Inflammatory macrophage treated with lipopolysaccharide for 1 hour (primary cell): ENCODE measurements around the gene YLPM1.

Source experiments
- DNase-seq, 2 donors: peaks; one replicate each; pipeline ENCODE4 v3.0.0-alpha.2; 2020 to 2022

YLPM1 gene

DNA sequence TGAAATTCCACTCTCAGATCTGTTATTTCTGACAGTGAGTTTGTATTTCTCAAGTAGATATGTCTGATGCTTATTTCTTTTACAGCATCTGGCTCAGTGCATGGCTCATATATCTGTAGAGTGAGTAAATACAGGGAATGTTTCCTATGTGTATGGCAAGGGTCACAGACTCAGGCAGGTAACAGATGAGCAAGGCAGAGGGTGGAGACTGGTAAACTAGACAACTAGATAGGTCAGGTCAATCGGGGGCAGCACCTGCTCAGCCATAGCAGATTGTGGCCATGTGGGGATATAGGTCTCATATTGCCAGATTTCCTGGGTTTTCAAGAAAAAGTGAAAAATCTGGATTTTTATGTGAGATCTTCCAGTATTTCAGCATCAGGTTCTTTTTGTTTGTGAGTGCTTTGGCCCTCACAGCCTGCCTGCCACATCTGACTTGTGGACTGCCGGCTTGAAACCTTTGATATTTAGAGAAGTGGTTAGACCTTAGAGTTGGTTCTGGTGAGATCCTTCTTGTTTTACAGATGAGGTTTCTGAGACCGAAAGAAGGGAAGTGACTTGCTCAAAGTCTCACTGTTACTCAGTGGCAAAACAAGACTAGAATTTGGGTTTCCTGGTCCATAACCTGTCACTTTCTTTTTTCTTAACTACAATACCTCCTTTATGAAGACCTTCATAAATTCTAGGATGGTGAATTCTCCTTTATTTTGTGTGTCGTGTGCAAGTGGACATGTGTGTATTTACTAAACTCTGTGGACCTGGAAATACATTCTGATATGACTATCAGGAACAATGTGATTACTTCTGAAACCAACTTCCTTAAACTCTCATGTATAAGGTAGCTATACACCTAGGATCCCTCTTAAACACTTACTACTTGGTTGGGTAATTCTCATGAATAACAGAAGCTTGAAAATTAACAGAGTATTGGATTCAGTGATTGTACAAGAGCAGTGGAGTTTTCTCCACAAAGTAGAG is 78.4 kb downstream of the YLPM1 start:
- peak; percentile 52 to 74 for DNase-seq

DNA sequence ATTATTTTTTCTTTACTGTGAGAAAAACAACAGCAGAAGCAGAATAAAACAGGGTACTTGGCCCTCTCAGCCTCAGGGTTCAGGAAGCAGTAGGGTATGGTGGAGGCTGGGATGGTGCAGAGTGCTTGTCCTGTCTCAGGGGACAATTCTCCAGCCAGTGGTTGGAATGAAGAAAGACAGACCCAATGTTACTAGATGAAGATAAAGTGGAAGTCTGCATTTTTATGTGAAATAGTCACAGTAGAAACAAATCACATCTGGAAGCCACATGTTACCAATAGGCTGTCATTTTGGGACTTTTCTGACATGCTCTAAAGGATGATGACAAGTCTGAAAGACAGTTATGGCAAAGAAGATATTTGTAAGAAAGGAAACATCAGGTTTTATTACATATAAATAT is 80.5 kb downstream of the YLPM1 start:
- DNase-seq: no peak

DNA sequence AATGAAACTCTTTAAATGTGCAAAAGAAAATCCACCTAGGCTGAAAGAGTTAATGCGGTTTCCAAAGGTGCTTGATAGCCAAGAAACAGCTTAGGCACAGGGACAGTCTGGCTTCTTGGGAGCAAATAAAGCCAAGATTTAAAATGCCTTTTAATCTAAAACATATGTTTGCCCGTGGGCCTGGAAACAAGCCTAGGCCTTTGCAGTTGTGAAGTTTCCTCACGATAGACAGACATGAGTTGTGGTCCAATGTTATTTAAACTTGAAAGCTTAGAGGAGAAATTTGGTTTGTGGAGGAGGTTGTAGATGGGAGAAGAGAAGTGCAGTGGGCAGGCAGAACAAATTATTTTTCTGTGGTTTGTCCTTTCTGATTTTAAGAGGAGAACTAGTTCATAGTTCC is 83.1 kb downstream of the YLPM1 start:
- no peak for DNase-seq

DNA sequence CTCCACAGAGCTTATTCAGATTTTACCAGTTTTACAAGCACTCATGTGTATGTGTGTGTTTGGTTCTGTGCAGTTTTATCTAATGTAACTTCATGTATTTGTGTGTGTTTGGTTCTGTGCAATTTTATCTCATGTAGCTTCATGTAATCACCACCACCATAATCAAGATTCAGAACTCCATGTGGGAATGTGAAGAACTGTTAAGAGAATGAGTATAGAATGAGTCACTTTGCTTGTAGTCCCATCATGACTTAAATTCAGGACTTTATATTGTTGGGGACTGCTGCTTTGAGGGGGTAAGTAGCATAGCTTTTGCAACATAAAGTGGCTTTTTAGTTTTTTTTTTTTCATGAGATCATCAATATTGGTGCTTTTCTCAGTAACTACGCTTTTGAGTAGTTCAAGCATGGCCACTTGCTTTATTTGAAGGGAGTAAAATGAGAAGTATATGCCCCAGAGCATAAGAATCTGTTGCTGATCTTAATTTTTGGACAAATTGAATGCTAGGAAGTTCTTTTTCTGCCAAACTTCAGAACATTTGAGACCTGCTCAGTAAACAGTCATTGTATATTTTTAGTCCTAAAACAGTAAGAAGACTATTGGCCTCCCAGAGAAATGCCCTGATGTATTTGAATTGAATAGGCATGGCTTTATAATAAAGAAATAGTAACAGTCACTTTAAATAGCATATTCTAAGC is 84.0 kb downstream of the YLPM1 start:
- DNase-seq: no peak

DNA sequence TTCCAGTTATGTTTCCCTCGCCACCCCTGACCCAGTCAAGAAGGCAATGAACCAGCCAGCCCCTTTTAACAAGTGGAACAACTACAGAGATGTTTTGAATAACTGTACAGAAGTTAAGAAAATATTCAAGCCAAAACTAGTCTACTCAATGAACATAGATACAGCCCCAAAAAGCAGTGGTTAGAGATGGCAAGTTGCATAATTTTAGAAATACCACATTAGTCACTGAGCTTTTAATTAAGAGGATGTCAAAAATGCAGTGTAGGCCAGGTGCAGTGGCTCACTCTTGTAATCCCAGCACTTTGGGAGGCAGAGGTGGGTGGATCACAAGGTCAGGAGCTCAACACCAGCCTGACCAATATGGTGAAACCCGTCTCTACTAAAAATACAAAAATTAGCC is 85.7 kb downstream of the YLPM1 start:
- DNase-seq: peak; percentile 20 to 34

DNA sequence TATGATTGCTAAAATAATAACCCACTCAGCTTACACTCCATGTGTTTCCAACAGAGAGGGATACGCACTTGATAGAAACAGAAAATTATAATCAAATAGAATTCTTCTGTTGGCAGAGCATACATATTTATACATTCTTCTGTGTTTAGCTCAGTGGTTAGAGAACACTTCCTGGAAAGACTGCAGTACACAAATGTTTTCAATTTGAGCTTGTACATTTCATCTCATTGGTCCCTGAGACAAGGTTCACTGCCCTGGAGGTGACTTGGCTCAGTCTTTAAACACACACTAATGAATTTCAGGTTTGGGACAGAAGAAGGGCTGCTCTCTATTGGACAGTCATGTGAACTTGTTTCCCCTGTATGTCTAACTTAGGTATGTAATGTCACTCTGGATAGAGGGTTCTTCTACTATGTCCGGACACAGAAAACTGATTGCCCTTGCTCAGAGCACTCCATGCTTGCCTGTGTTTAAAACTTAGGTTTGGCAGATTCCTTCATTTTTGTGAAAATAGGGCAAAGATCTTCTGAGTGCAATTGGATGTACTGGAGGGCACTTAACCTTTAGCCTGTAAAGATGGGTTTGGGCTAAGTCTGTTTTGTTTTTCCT is 89.9 kb downstream of the YLPM1 start:
- DNase-seq: no peak

DNA sequence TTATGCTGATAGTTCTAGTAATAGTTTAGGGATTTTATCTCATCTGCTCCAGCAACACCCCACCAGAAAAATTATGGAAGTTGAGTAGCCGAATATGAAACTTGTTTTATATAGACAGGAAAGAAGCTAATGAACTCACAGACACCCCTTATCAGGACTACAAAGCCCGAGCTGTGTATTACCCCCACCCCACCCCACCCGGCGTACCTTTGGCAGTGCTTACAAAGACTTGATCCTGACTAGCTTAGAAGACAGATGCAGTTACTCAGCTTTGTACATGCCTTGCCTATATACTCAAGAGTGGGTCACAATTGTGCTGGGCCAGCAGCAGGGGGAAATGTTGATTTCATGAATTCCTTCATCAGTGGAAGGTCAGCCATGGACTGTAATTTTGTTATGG is 90.5 kb downstream of the YLPM1 start:
- no peak for DNase-seq

DNA sequence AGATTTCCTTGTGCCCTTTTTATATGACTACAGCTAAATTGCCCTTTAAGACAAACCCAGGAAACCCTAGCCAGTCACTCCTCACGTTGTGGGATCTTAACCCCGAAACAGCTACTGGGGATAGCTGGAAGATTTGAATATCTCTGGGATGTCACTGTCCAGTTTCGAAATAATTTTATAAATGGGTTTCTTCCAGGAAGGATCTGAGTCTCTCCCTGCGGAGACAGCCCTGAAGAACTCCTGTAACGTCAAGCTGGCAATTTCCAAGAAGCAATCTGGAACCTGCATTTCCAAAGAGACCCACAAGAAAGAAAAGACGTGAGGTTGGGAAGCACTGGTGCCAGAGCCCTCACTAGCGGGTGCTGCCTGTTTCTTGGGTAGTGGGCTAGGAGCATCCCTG is 91.9 kb downstream of the YLPM1 start:
- DNase-seq: no peak

DNA sequence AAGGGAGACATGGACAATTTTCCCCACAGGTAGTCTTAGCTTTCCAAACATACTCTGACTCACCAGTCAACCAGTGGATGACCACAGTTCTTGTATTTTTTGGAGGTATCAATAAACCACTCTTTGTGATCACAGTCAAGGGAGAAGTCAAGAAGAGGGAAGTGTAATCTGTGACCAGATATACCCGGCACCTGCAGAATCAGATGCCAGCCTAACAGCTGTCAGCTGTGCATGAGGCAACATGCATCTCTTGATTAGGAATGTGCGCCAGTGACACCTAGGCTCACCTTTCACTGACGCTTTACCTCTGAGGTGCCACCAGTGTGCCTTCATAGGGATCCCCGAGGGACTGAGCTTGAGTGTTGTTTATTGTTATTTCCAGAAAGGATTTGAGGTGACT is 92.8 kb downstream of the YLPM1 start:
- DNase-seq: no peak

DNA sequence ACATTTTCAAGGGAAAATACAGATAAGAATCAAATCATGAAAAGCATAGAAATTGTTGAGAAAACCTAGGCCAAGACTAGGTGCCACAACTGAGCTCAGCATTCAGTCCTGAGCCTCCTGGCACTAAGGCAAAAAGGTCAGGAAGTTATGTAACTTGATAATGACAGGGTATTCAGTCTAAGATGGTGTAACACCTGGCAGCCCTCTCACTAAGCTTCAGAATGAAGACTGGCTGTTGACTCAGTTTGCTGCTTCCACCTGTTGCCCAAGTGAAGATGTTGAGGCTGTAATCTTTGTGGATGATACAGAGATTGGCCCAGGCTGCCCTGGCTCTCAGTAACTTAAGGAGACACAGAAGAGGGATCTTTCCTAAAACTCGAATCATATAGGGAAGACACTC is 93.2 kb downstream of the YLPM1 start:
- no peak for DNase-seq

DNA sequence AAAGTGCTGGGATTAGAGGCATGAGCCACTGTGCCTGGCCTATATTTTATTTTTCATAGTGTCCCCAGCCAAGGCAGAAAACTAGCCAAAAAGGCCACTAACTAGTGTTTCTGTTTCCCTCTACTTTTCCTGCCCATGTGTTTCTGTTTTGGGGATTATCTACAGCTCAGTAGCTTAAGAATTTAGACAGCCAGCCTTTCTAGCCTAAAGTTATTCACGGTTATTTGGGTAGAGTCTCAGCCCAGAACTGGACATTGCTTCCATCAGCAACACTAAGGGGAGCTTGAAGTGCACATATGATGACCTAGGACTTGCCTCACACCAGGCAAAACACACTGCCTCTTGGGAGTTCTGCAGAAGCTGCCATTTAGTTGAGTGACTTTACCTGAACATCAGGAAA is 94.9 kb downstream of the YLPM1 start:
- DNase-seq: no peak

DNA sequence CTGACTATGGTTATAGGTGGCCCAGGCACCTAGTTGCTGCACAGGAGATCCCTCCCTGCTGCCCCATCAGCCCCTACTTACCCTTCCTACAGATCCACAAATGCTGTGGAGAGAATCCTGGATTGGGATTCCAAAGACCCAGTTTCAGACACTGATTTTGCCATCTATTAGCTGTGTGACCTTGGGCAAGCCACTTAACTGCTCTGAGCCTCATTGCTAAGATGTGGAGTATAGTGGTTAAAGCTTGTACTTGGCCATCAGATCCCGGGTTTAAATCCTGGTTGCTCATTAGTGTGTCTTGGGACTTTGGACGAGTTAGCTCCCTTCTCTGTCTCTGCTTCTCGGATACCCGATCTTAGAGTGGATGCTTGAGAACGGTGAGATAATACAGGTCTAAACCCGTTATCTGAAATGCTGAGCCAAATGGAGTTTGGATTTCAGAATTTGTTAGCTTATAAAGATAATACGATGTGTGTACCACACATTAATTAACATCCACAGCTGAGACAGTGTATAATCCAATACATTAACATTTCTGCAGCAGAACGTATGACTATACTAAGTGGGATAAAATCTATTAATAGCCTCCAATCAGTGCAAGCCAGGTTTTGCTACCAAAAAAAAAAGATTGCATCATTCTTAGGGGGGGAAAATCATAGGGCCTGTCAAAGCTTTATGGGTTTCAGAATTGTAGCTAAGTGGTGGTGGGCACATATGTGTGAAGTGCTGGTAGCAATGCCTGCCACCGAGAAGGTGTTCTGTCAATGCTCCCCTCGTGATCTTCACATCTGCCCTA is 96.8 kb downstream of the YLPM1 start:
- DNase-seq: no peak

DNA sequence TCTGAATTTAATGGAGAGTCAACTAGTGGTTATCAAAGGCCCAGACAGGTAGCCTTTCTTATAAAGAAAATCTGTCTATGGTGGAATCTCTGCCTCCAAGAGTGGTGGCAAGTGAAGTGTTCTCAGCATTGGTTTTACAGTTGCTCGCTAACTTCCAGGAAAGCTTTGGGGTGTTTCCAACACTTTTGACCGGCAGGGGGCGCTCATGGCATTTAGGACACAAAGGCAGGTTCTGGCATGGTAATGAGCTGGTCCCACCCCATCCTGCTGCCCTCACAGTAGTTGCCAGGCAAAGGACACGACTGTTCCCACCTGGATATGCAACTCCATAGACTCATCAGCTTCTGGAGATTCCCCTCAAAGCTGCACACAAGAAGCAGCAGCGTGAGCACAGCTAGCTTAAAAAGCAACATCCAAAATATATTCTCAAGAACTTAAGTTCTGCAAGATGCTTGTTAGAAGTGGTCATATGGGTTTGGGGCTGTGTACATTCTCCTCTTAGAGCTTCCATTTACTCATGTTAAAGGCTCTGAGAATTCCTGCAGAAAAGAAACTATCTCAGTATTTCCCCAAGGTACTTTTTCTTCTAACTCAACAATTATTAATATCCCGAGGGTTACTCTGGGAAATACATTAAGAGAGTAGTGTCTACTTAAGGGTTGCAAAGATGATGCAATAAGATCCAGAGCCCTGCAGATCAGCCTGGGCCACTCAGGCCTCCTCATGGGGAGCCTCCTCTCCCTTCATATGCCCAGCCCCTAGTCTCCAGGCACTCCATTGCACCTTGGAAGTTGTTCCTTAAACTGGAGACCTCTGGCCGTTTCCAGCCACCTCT is 98.0 kb downstream of the YLPM1 start:
- peak; percentile 67 to 99 for DNase-seq

DNA sequence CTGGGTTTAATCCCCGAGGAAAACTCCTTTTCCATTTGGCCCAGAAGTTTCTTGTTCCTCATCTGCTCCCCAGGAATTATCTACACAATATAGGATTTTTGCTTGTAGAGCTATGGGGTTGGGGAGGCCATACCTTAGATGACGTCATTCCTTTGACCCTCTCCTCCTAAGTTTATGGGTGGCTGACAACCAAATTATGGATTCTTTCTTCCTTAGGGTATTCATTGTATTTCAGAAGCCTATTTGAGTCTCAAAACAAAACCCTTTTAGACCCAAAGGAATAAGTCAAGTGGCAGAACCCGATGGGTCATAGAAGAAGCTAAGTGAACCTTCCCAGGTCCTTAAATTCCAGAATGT is 98.6 kb downstream of the YLPM1 start:
- DNase-seq: no peak

DNA sequence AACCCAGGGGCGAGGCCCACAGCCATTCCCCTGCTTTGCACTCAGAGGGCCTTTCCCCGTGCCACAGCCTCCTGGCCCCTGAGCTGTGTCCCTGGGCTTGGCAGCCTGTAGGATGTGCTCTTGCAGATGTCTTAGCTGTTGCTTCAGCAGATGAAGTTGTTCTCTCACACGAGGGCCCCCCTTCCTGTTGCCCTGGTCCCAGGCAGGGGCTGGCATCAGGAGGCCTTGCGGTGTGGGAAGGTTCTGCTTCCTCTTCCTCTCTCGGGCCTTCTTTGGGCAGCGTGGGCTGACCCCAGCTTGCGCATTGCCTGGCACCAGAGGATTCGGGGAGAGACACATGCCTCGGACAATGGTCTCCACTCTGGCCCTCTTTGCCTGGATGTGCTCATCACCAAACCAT is 100.2 kb downstream of the YLPM1 start:
- peak; percentile 84 to 93 for DNase-seq

DNA sequence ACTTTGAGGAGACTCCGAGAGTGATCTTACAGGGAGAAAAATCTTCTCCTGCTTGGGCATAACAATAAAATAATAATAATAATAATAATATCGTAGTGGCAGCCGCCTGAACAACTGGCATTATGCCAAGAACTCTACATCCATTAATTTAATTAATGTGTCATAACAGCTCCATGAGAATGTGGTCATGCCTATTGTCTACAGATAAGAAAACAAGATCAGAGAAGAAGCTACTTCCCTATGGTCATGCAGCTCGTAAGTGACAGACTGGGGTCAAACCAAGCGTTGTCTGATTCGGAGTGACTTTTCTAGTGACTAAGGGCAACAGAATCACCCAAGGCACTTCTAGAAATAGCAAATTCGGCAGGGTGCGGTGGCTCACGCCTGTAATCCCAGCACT is 101.1 kb downstream of the YLPM1 start:
- peak in 1 of 2 donors; percentile 21 for DNase-seq

DNA sequence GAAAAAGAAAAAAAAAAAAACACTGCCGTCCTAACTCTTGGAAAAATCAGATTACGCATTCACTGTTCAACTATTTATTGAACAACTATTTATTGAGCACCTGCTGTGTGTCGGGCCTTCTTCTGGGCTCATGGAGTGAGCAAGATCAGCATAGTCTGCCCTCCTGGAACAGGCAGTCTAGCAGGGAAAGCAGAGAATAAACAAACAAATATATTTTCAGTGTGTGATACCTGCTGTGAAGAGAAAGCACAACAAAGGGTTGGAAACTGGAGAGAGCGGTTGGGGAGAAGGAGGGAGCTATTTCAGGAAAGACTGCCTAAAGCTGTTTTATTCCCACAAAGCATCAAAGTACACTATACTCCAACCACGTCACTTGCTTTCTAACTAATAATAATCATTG is 102.0 kb downstream of the YLPM1 start:
- DNase-seq: no peak

DNA sequence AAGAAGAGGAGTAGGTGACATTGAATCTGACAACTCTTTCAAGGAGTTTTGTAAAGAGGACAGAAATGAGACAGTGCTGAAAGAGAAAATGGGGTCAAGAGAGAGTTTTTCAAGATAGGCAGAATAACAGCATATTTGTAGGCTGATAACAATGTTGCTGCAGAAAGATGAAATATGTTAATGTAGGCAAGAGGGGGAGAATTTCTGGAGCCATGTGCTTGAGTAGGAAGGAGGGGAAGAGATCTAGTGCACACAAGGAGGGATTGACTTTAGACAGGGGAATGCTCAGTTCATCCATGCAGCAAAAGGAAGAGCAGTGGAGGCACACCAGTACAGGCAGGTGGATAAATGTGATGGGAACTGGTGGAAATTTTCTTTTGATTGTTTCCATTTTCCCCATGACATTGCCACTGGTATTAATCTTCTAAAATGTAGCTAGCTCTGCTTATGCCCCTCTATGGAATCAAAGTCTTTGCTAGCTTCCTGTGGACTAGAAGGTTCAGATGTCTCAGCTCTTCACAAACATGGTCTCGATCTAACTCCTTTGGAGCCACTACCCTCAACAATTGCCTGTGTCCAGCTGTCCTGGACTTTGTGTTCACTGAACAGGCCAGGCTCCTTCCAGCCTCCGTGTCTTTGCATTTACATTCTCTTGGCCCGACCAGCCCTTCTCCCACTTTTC is 103.7 kb downstream of the YLPM1 start:
- DNase-seq: no peak

DNA sequence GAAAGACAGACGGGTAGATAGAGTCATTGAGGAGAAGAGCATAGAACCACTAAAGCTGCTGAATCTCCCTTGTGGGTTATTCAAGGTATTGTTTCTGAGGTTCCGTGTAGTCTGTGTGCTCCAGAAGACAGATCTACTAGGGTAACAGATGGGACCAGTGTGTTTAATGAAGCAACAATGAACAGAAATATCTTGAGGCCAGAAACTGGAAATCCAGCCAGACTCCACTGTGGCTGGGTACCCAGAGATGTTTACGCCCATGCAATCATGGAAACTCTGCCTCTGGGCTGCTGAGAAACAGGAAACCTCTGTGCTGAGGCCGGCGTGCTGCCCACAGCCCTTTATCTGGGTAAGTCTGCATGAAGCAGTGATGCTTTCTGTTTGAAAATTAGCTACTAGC is 104.6 kb downstream of the YLPM1 start:
- DNase-seq: peak; percentile 68 to 69

DNA sequence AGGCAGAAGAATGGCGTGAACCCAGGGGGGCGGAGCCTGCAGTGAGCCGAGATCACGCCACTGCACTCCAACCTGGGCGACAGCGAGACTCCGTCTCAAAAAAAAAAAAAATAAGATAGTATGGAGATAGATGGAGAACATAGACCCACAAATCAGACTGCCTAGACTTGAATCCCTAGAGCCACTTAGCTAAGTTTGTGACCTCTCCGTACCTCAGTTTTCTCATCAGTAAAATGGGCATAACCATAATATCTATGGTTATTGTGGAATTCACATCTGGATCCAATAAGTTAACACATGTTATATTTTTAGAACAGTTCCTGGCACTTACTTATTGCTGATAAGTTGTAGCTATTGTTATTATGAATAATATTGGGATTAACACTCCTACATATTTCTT is 105.6 kb downstream of the YLPM1 start:
- no peak for DNase-seq

DNA sequence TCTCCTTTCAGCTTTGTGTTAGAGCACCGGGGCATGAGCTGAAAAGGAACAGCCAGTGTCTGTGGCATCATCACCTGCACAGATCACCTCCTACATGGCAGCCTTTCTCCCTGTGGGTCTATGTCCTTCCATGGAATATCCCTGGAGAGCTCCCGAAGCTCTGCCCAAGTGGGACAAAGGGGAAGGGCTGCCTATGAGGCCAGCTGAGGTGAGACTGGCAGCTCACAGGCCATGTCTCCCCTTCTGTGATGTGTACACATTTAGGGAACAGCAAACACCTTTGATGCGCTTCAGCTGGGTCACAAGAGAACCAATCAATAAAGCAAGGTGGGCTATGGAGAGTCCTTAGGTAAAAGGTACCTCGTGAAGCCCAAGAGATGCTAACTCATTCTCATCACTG is 108.7 kb downstream of the YLPM1 start:
- no peak for DNase-seq

DNA sequence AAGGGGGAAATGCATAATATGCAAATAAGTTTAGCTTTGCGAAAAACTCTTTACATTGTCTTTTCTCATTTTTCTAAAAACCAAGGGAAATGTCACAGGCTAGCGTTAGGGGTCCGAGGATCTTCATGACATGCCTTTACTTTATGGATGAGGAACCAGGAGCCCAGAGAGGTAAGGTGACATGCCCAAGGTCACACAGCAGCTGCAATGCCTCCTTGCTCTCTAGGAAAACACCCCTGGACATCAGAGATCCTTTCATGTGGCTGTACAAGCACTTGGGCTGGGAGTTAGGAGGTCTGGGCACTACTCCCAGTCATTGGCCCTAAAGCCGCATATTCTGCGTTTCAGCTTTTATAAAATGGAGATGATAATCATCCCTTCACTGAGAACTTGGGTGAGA is 112.1 kb downstream of the YLPM1 start:
- DNase-seq: no peak
